Measurements from ENCODE around the gene MAPK4. TPM values are rescaled to one million over a fixed set of nuclear protein-coding genes. Genes with fewer than 3 reads are reported as not detected.

MAPK4 gene
- total RNA-seq, 1 donor from 2014 or later = not detected

DNA sequence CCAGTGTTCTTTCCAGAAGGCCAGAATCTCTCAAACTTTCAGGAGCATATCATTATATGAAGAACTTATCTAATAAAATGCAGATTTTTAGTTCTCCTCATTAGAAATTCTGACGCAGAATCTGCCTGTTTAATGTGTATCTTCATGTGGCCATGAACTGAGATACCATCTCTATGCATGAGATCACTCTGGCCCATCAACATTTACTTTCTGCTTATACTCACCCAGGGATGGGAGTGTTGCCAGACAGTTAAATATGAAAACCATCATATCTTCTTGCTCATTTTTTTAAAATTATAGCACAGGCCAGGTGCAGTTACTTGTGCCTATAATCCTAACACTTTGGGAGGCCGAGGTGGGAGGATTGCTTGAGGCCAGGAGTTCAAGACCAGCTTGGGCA, 60.4 kb downstream of the MAPK4 start:
- intact Hi-C loops (cut with micrococcal nuclease) = no loop called here
- no peak overlapping the region for H3K4me3 Mint-ChIP-seq
- no peaks in the 10 kb centered on the region for H3K36me3 Mint-ChIP-seq (ENCODE audit: low read depth)
- DNase-seq (ENCODE audit: low spot score) = no peak
- no peaks in the 10 kb centered on the region for H3K9me3 Mint-ChIP-seq
- peaks cover 6% of the 10 kb centered on the region for H3K27me3 Mint-ChIP-seq (ENCODE audit: insufficient read depth)
- no peaks in the 10 kb centered on the region for H3K4me1 Mint-ChIP-seq (ENCODE audit: low read depth)
- H3K27ac Mint-ChIP-seq = no peak overlapping the region

DNA sequence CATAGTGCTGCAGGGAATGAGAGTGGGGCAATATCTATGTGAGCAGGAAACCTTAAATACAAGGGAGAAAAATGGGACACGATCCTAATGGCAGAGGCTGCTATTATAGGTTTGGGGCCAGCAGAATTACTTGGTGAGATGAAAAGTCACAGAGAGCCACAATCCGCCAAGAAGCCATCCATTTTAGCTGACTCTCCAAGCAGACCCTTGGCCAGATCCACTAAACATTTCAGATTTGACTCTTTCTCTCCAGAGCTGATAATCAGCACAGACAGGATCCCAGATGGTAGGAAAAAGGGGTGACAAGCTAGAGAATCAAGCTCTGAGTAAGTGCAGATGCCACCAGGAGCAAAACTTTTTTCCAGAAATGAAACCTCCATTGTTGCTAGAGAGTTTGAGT, 61.5 kb downstream of the MAPK4 start:
- Mint-ChIP-seq H3K9me3 (no peaks in the 10 kb centered on the region), H3K4me1 (ENCODE audit: low read depth) (no peaks in the 10 kb centered on the region), H3K4me3 (no peak overlapping the region), H3K36me3 (ENCODE audit: low read depth) (no peaks in the 10 kb centered on the region), H3K27me3 (ENCODE audit: insufficient read depth) (peaks cover 6% of the 10 kb centered on the region), H3K27ac (no peak overlapping the region)
- no peak for DNase-seq (ENCODE audit: low spot score)
- intact Hi-C loops (cut with micrococcal nuclease) = no loop called here

DNA sequence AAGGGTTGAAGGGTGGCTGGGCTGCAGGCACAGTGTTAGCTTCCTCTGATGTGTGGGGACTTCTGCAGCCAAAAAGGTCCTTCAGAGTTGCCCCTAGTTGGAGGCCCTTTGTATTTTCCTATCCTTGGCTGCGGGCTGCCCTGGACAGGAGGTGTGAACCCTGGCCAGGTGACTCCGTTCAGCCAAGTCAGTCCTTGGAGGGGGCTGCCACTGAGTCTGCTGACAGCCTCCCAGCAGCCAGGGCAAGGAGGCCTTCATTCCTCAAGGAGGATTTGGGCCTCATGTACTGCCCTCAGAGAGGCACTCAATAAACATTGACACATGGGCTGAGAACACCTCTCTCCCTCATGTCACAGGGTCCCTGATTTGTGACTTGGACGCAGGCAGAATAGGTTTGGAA, 62.4 kb downstream of the MAPK4 start:
- H3K27me3 Mint-ChIP-seq (ENCODE audit: insufficient read depth) = peaks cover 6% of the 10 kb centered on the region
- no peak for DNase-seq (ENCODE audit: low spot score)
- intact Hi-C loops (cut with micrococcal nuclease) = no loop called here
- no peak overlapping the region for H3K4me3 Mint-ChIP-seq
- H3K4me1 Mint-ChIP-seq (ENCODE audit: low read depth) = no peaks in the 10 kb centered on the region
- no peaks in the 10 kb centered on the region for H3K36me3 Mint-ChIP-seq (ENCODE audit: low read depth)
- H3K9me3 Mint-ChIP-seq = no peaks in the 10 kb centered on the region
- H3K27ac Mint-ChIP-seq = no peak overlapping the region

DNA sequence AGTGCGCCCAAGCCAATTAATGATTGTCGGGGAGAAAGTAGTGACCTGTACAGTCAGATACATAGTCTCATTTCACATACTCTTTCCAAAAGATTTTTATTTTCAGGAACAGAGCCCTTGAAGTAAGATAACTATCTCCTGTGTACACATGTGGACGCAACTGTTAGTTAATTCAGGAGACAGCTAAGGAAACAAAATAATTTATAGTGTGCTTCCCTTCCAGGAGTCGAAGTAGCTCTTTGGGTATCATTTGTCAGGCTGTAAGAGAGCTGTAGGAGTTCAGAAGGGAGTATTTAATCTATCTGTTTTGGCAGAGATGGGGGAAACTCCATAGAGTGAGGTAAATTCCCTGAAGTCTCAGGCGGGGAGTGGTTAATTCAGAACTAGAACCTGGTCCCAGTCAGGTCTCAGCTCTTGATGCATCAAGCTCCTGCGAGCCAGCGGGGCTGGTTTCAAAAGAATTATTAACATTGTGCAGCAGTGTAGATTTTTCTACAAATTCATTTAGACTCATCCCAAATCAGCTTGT, 63.0 kb downstream of the MAPK4 start:
- Mint-ChIP-seq H3K27ac (no peak overlapping the region), H3K27me3 (ENCODE audit: insufficient read depth) (peaks cover 6% of the 10 kb centered on the region), H3K4me1 (ENCODE audit: low read depth) (no peaks in the 10 kb centered on the region), H3K36me3 (ENCODE audit: low read depth) (no peaks in the 10 kb centered on the region), H3K4me3 (no peak overlapping the region), H3K9me3 (no peaks in the 10 kb centered on the region)
- DNase-seq (ENCODE audit: low spot score) = no peak
- intact Hi-C loops (cut with micrococcal nuclease) = no loop called here

DNA sequence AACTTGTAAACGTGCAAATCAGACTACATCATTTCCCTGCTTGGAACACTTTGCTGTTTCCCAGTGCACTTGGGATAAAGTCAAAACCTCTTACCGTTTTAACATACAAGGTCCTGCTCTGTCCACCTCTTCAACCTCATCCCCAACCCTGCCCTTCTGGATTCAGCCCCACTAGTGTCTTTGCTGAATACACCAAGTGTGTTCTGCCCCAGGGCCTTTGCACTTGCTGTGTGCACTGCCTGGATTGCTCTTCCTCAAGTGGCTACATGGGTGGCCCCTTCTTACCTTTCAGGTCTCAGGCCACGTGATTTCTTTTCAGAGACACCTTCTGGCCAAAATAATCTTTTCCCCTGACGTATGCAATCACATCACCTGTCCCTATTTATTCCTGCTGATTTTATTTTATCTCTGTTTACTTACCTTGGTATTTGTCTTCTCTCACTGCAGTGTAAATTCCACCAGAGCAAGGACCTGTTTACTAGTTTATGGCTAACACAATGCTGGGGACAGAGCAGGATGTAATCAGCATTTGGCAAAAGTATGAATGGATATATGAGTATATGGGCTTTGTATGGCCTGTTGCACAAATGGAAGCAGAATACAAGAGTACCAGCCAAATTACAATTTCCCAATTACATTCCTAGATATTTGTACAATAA, 63.9 kb downstream of the MAPK4 start:
- intact Hi-C loops (cut with micrococcal nuclease) = no loop called here
- H3K36me3 Mint-ChIP-seq (ENCODE audit: low read depth) = no peaks in the 10 kb centered on the region
- no peak overlapping the region for H3K27ac Mint-ChIP-seq
- H3K9me3 Mint-ChIP-seq = no peaks in the 10 kb centered on the region
- no peaks in the 10 kb centered on the region for H3K4me1 Mint-ChIP-seq (ENCODE audit: low read depth)
- H3K4me3 Mint-ChIP-seq = no peak overlapping the region
- DNase-seq (ENCODE audit: low spot score) = no peak
- peaks cover 6% of the 10 kb centered on the region for H3K27me3 Mint-ChIP-seq (ENCODE audit: insufficient read depth)

DNA sequence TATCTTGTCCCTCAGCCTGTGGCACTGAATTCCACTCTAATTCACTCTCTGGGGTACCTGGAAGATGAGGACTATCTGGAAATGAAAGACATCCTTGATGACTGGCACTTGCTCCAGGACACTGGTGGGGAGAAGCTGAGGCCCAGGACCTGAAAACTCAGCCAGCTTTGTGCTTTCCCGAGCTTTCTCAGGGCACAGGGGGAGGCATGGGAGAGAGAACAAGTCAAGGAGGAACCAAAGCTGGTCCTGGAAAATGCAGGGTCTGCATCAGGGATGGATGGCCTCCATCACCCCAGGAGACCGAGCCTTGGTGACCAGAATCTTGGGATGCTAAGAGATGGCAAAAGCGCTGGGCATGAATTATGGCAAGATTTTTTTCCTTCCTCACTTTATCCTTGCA, 65.1 kb downstream of the MAPK4 start:
- DNase-seq (ENCODE audit: low spot score) = no peak
- Mint-ChIP-seq H3K4me1 (ENCODE audit: low read depth) (no peaks in the 10 kb centered on the region), H3K4me3 (no peak overlapping the region), H3K9me3 (no peaks in the 10 kb centered on the region), H3K27me3 (ENCODE audit: insufficient read depth) (peaks cover 6% of the 10 kb centered on the region), H3K27ac (no peak overlapping the region), H3K36me3 (ENCODE audit: low read depth) (no peaks in the 10 kb centered on the region)
- intact Hi-C loops (cut with micrococcal nuclease) = no loop called here

DNA sequence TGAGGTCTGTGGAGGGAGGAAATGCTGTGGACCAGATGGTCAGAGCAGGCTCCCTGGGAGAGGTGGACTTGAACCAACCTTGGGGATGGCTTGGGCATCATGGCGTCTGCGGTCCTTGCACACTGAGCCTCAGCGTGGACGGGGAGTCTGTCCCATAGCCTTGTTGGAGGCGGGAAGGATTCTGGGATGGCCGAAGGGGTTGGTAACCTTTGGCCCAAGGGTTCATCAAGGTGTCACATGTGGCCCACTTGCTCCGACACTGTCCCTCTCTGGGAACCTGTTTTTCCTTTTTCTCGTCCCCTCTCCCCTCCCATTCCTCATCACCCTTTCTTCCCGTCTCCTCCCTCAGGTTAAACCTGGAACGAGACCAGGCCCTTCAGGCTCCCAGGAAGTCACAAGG, 66.4 kb downstream of the MAPK4 start:
- H3K27ac Mint-ChIP-seq = no peak overlapping the region
- H3K27me3 Mint-ChIP-seq (ENCODE audit: insufficient read depth) = peaks cover 6% of the 10 kb centered on the region
- no peak overlapping the region for H3K4me3 Mint-ChIP-seq
- H3K9me3 Mint-ChIP-seq = no peaks in the 10 kb centered on the region
- DNase-seq (ENCODE audit: low spot score) = no peak
- H3K36me3 Mint-ChIP-seq (ENCODE audit: low read depth) = no peaks in the 10 kb centered on the region
- H3K4me1 Mint-ChIP-seq (ENCODE audit: low read depth) = no peaks in the 10 kb centered on the region
- intact Hi-C loops (cut with micrococcal nuclease) = no loop called here

DNA sequence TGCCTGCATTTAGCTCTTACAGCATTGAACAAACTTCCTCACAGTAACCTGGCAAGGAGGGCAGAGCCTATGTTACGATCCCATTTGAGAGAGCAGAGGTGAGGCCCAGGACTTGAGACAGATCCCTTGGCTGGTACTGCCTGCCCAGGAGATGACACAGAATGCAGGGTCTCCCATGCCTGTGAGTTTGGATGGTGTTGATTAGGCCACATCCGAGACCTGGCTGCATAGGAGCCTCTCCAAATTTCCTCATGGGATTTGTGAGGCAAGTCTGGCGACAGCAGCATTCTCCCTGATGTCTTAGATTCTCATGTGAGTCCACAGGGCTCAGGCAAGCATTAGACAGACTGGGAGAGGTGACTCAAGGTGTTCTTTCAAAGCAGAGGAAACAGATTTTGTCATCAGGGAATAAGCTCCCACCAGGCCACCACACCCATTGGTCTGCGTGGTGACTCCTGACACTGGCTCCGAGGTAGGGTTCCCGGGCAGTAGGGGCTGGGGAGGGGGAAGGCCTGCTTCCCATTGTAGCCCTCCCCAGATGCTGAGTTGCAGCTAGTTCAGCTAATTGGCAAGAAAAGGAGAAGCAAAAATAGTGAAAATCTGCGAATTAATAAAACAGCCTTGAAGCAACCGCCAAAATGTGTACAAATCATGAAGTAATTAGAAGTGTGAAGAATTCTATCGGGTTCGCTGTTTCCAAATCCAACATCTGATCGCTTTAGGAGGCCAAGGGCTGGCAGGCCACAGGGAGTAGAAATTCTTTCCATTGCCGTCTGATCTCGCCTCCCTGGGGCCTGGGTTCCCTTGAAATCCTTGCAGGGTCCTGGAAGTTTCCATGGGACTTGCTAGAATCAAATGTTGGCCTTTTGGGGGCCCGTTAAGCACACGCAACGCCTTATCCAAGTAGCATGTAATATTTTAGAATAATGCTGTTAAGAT, 68.0 kb downstream of the MAPK4 start:
- Mint-ChIP-seq H3K27me3 (ENCODE audit: insufficient read depth) (peaks cover 6% of the 10 kb centered on the region), H3K9me3 (no peaks in the 10 kb centered on the region), H3K27ac (no peak overlapping the region), H3K36me3 (ENCODE audit: low read depth) (no peaks in the 10 kb centered on the region), H3K4me1 (ENCODE audit: low read depth) (no peaks in the 10 kb centered on the region), H3K4me3 (no peak overlapping the region)
- intact Hi-C loops (cut with micrococcal nuclease) = no loop called here
- DNase-seq (ENCODE audit: low spot score) = no peak

DNA sequence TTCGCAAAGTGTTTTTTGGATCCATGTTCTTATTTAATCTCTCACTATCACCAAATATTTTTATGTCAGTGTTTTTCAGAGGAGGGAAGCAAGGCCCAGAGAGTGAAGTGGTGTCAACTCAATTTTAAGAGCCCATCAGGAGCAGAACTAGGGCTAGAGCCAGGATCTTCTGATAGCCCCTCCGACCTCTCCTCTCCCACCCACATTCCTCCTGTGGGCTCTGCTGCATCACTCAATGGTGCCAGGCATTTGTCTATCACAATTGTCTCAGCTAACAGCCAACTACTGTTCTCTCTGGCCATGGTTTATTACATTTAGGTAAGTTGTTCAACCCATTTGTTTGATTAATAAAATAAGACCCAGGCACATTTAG, 68.6 kb downstream of the MAPK4 start:
- Mint-ChIP-seq H3K36me3 (ENCODE audit: low read depth) (no peaks in the 10 kb centered on the region), H3K27ac (no peak overlapping the region), H3K9me3 (no peaks in the 10 kb centered on the region), H3K4me3 (no peak overlapping the region), H3K4me1 (ENCODE audit: low read depth) (no peaks in the 10 kb centered on the region), H3K27me3 (ENCODE audit: insufficient read depth) (peaks cover 4% of the 10 kb centered on the region)
- no peak for DNase-seq (ENCODE audit: low spot score)
- intact Hi-C loops (cut with micrococcal nuclease) = no loop called here

DNA sequence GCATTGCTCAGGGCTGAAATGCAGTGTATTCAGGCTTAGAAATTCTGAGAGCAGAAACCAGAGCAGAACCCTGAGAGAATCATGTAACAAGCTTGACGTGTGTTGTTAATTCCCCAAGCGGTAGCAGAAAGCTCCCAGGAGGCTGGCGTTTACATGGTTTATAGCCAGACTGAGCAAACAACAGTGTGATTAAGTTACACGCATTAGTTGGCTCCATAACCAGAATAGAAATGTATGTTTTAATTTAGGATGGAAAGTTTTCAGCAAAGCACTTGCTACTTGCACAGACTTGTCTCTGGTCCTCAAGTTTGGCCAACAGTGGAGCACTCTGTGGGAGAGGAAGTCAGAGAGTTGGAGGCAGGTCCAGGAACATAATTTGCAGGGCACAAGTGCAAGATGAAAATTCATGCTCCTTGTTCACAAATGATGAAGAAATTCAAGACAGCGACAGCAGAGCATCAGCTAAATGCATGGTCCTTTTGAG, 69.3 kb downstream of the MAPK4 start:
- no peaks in the 10 kb centered on the region for H3K9me3 Mint-ChIP-seq
- no peak overlapping the region for H3K27ac Mint-ChIP-seq
- H3K27me3 Mint-ChIP-seq (ENCODE audit: insufficient read depth) = no peaks in the 10 kb centered on the region
- no peak overlapping the region for H3K4me3 Mint-ChIP-seq
- no peaks in the 10 kb centered on the region for H3K36me3 Mint-ChIP-seq (ENCODE audit: low read depth)
- intact Hi-C loops (cut with micrococcal nuclease) = no loop called here
- DNase-seq (ENCODE audit: low spot score) = no peak
- no peaks in the 10 kb centered on the region for H3K4me1 Mint-ChIP-seq (ENCODE audit: low read depth)

DNA sequence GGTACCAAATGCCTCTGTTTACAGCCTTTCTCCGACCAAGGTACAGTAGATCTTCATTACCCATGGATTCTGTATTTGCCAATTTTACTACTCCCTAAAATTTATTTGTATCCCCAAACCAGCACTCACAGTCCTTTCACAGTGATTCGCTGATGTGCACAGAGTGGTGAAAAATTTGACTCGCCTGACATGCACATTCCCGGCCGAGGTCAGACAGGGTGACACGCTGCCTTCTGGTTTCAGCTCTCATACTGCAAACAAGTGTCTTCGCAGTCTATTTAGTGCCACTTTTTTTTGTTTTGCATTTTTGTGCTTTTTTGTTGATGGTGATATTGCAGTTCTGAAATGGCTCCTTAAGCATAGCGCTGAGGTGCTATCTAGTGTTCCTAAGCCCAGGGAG, 71.0 kb downstream of the MAPK4 start:
- Mint-ChIP-seq H3K36me3 (ENCODE audit: low read depth) (no peaks in the 10 kb centered on the region), H3K4me3 (no peak overlapping the region), H3K9me3 (no peaks in the 10 kb centered on the region), H3K4me1 (ENCODE audit: low read depth) (no peaks in the 10 kb centered on the region), H3K27me3 (ENCODE audit: insufficient read depth) (no peaks in the 10 kb centered on the region), H3K27ac (no peak overlapping the region)
- DNase-seq (ENCODE audit: low spot score) = no peak
- intact Hi-C loops (cut with micrococcal nuclease) = no loop called here

DNA sequence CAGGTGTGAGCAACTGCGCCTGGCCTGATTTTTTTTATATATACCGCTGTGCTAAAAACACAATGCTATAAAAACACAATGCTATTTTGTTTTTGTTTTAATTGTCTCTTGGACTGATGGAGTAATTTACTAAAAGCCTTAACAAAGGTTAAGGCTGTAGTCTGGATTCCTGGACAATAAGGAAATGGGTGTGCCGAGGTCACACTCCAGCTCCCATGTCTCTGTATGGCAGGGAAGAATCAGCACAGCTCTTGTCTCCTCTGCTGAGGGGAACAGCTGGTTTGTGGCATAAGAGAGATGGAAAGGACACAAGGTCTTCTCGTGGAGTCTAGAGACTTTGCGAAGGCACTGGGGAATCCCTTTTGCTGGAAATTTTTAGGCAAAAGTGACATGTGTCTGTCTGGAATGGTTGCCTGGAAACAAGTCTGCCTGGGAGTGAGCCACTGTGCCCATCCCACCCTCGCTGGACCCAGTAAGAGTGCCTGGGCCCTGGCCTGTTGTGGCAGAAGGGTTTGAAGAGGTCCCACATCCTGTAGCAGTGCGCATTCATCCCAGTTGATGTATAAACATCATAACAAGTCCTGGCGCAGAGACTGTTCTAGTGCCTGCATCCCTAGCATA, 73.1 kb downstream of the MAPK4 start:
- Mint-ChIP-seq H3K27me3 (ENCODE audit: insufficient read depth) (no peaks in the 10 kb centered on the region), H3K4me3 (no peak overlapping the region), H3K27ac (no peak overlapping the region), H3K36me3 (ENCODE audit: low read depth) (no peaks in the 10 kb centered on the region), H3K9me3 (no peaks in the 10 kb centered on the region), H3K4me1 (ENCODE audit: low read depth) (no peaks in the 10 kb centered on the region)
- intact Hi-C loops (cut with micrococcal nuclease) = no loop called here
- DNase-seq (ENCODE audit: low spot score) = no peak

DNA sequence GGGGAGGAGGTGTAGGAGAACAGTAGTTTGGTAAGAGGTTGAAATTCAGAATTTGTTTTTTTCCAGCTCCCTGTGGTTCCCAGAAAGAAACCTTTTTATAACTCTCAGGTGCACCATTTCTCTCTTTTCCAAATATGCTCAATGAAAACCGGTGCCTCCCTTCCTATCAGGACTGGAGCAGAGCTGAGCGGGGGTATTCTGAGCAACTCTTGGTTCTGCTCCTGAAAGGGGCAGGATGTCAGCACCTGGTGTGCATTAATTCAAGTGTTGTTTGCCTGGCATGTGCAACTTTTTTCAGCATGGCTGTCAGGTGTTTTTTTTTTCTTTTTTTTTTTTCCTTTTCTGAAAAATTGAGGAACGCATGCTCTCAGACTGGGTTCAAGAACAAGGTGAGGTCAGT, 74.1 kb downstream of the MAPK4 start:
- Mint-ChIP-seq H3K36me3 (ENCODE audit: low read depth) (no peaks in the 10 kb centered on the region), H3K4me1 (ENCODE audit: low read depth) (no peaks in the 10 kb centered on the region), H3K9me3 (no peaks in the 10 kb centered on the region), H3K27me3 (ENCODE audit: insufficient read depth) (no peaks in the 10 kb centered on the region), H3K4me3 (no peak overlapping the region), H3K27ac (no peak overlapping the region)
- DNase-seq (ENCODE audit: low spot score) = no peak
- intact Hi-C loops (cut with micrococcal nuclease) = no loop called here

All from activated T-helper 1 cell treated with anti-CD3 and anti-CD28 coated beads, Interleukin-12 subunit alpha, Interleukin-12 subunit beta, Interleukin-2, Interleukin-4 antibody, amounts not matched to agents 30 ng/mL and 10 ng/mL and 1 ng/mL, durations not matched to agents 14 hours and 24 hours and 36 hours (primary cell).